GM10847 (cell line): ENCODE results near the gene BAIAP2.

Experiments used
- POLR2A ChIP-seq: IDR thresholded peaks from 2 replicates; pipeline ENCODE4 v1.6.1; 2011; ENCODE audit not compliant: insufficient read length; ENCODE audit errors: extremely low read depth

The BAIAP2 gene

DNA sequence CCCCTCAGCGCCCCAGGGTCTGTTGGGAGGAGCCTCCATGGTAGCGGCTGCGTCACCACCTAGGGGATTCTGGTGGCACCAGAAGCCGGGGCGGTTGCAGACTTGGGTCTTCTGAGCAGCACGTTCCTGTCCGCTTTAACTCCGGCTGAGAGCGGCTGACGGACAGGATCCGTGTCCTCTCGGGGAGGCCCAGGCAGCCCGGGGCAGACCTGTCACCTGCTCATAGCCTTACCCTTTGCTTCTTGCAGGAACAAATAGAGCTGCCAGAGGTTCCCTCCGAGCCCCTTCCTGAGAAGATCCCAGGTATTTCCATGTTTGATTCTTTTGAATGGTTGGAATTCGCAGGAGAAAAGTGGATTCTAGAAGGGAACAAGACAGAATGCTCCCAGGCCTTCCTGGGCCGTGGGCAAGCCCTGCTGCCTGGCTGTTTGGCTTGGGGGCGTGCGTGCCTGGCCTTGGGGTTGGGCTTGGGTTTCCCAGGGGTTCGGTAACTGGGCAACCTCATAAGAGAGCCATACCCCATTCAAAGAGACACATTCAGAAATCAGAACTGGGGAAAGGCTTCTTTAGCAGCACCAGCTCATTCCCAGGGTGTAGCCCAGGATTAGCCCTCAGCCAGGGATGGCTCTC is 36.7 kb upstream of the BAIAP2 start:
- TF ChIP-seq POLR2A: no peak

DNA sequence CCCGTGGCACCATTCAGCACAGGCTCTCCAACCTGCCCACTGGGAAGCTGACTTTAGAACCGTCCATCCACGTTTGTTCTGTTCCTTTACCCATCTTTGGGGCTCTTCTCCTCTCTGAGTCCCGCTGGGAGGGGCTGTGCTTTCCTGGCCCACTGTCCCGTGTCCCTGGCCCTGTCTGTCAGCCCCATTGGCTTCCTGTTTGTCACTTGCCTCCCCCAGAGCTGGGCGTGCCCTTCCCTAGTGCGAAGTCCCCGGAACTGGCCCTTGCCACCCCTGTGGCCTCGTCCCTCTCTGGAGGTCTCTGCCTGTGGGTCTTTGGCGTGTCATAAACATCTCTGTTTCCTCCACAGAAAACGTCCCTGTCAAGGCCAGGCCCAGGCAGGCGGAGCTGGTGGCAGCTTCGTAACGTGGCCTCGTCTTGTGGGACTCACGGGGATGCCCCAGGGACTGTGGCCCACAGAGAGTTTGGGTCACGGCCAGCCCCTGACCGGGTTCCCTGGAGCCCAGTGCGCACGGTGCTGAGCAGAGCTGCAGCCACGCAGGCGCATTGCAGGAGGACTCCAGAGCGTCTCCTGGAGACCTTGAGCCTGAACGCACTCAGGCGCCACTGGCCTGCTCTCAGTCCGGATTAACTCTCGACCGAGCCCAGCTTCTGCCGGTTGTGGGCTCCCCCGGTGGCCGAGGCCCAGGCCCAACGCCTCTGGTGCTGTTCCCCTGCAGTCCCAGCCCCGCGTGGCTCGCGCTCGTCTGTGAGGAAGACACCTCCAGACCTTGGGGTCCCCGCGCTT is 36.0 kb upstream of the BAIAP2 start:
- TF ChIP-seq POLR2A: no peak

DNA sequence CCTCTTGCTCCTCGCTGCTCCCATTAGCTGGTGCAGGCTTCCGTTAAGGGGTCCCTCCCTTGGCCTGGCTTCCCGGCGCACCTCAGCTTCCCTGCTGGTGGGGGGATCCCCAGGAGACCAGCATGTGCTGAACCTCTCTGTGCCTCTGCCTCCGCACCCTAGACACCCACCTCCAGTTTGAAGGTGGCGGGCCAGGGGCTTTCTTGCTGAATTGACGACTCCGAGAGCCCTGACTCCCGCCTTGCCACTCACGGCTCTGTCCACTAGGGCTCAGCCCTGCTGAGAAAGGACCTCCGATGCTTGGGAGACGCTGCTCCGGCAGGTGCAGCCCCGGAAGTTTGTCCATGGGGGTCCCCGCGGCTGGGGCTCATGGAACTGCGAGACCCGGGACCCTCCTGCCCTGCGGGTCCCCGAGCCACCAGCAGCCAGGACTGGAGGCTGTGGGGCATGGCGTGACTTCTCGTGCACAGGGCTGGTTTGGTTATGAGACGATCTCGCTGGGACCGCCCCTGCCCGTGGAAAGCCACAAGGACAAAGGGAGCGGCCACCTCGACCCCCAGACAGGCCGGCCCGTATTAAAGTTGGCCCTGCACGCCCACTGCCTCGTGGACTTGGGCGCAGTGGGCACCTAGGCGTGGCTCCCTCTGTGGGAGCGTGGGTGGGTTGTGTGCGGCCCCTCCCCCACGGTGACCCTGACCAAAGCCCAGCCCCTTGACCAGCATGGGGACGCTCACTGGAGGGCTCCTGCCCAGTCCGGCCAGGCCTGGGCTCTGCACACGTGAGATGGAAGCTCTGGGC is 35.2 kb upstream of the BAIAP2 start:
- no peak for TF ChIP-seq POLR2A

DNA sequence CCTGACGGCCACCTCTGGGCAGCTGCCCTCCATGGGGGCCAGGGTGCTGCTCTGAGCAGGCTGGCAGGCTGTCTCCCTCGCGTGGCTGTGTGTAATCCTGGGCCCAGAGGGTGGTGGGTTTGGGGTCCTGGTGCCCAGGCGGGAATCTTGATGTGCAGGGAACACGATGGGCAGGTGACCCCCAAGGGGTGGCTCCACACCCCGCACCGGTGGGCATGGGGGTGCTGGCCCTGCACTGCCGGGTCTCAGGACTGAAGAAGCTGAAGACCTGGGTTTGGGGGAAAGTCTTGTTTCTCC is 34.7 kb upstream of the BAIAP2 start:
- no peak for TF ChIP-seq POLR2A

DNA sequence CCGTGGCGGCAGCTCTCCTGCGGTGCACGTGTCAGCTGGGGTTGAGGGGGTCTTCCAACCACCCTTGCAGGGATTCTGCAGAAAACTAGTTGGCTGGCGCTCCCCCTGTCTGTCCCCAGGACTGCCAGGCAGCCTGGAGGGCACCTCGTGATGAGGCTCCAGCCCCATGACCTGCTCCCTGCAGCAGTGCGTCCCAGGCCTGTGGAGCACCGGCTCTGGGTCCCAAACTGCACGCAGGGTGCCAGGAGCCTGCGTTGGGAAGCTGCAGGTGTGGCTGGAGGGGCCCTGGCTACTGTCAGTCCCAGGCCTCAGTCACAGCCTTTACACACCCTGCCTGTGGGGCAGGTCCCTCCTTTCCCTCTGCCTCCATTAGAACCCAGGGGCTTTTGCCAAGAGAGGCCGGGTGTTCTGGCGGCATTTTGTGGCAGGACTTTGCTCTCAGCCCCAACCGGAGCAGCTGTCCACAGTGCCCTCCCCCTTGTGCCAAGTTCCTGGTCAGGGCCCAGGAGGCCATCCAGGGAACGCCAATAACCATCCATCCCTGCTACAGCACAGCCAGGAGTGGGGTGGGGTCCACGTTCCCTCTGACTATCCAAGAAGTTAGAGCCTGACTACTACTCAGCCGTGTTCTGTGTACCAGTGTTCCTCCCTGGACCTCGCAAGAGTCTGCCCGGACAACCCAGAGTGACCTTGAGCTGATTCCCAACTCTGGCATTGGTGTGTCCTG is 34.2 kb upstream of the BAIAP2 start:
- no peak for TF ChIP-seq POLR2A

DNA sequence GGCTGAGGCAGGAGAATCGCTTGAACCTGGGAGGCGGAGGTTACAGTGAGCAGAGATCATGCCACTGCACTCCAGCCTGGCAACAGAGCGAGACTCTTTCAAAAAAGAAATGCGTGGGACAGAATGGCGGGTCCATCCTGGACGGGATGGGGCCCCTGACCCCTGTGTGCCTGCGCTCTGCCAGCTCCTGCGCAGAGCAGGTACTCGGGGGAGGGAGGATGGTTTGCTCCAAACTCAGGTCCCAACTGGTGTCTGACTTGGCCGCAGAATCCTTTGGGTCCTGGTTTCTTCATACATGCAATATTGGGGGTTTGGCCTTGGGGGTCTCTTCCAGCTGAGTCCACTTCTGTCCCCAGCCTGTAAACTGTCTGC is 33.0 kb upstream of the BAIAP2 start:
- TF ChIP-seq POLR2A: no peak

DNA sequence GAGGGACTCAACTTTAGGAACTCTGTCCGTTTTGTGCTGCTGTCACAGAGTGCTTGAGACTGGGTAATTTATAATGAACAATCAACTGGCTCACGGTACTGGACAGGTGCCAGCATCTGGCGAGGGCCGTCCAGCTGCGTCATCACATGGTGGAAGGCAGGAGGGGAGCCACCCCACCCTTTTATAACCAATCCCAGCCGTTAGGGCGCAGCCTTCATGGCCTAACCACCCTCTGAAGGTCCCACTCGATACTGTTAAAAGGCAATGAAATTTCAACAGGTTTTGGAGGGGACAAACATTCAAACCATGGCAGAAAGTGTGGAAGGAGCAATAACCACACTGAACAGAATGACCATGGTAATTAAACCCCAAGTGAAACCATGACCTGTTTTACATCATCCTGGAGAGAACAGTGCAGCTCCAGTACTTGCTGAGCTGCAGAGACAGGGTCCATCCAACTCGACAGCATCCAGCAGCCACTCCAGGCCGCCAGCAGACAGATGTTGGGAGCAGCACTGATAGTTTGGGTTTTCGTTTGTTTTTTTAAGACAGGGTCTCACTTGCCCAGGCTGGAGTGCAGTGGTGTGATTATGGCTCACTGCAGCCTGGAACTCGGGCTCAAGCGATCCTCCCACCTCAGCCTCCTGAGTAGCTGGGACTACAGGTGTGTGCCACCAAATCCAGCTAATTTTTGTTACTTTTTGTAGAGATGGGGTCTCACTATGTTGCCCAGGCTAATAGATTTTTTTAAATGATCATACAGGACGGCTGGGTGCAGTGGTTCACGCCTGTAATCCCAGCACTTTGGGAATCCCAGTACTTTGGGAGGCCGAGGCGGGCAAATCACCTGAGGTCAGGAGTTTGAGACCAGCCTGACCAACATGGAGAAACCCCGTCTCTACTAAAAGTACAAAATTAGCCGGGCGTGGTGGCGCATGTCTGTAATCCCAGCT is 32.3 kb upstream of the BAIAP2 start:
- TF ChIP-seq POLR2A: no peak

DNA sequence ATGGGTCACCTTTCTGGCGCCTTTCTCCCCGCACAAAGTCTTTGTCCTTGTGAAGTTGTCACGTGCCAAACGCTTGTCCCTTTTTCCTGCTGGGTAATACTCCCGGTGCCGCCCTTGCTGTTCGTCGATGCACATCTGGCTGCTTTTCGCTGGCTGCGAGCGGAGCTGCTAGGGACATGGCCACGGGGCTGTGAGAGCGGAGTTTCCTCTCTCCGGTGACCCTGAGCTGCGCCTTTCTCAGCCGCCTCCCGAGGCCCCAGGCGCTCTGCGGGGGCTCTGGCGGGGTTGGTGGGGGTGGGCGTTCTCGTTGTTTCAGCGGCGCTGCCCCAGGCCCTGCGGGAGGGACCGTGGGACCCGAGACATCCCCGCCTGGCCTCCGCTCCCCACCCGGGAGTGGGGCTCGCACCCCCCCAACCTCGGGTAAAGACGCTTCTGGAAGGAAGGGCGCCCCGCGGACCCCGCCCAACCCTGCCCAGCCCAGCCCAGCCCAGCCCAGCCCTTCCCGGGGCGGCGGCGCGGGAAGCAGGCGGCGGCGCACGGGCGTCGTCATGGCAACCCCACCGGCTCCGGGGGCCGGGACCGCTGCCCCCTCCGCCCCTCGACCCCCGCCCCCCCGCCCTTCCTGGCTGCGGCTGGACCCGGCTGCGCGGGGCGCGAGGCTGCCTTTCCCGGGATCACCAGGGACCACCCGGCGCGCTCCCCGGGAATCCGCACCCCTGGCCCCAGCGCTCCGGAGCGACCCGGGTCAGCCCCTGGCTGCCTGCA is 31.1 kb upstream of the BAIAP2 start:
- no peak for TF ChIP-seq POLR2A

DNA sequence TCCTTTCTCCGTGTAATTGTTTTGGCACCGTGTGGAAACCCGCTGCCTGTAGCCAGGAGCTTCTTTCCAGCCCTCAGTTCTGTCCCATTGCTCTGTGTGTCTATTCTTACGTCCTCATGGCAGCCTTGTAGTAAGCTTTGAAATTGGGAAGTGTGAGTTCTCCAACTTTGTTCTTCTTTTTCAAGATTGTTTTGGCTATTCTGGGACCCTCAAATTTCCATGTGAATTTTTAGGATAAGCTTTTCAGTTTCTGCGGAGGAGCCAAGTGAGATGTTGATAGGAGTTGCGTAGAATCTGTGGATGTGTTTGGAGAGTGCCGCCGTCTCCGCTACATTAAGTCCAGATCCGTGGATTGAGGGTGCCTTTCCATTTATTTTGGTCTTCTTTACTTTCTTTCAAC is 28.1 kb upstream of the BAIAP2 start:
- no peak for TF ChIP-seq POLR2A

DNA sequence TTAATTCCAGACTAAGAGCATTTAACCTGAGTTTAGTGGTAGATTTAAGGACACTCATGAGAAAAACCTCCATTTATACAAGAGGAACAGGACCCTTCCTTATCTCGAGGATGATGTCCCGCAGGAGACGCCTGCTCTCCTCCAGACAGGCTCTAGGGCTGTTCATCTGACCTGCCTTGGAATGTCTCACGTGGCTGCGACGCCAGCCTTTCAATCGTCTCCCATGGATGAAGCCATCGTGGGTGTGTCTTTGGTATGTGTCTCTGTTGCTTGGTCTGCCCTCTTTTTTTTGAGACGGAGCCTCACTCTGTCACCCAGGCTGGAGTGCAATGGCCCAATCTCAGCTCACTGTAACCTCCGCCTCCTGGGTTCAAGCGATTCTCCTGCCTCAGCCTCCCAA is 26.8 kb upstream of the BAIAP2 start:
- no peak for TF ChIP-seq POLR2A

DNA sequence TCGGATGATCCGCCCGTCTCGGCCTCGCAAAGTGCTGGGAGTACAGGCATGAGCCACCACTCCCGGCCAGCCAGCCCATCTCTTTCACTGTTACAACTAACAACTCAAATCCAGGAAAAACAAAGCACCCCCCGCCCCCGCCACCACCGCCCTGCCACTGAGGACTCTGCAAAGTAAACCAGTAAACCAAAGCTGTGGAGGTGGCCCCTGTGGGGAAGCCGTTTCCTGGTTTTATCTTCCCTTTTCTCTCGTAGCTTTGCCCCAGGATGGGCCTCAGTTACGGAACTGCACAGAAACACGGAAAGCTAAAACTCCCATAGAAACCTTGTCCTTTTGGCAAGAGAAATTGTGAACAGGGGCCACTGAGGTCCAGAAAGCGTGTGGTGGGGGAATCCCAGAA is 25.8 kb upstream of the BAIAP2 start:
- TF ChIP-seq POLR2A: no peak

DNA sequence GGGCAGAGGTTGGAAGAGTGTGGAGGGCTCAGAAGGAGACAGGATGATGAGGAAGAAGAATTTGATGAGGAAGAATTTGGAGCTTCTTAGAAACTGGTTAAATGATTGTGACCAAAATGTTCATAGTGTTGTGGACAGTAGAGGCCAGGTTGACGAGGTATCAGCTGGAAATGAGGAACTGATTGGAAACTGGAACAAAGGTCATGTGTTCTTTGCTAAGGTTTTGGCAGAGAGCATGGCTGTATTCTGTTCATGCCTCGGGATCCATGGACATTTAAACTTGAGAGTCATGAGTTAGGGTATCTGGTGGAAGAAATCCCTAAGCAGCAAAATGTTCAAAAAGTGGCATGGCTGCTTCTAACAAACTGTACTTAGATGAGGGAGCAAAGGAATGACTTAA is 24.0 kb upstream of the BAIAP2 start:
- no peak for TF ChIP-seq POLR2A

DNA sequence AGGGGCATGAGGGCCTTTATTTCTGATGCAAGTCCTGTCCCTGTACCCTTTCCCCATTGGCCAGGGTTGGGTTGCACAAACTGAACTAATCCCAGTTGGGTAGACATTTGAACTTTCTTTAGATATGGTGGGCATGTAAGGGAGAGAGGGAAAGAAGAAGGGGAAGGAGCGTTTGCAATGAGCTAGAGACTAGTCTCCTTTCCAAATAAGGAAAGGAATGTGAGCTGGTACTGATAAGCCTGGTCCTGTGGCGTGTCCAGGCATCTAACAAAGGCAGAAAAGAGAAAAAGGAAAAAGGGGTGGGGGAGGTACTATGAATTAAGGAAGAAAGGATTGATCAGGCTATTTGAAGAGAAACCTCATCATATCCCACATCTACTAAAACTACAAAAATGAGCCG is 23.0 kb upstream of the BAIAP2 start:
- TF ChIP-seq POLR2A: no peak
